CD14-positive monocyte (primary cell): ENCODE measurements around the gene STX4. TPM values are rescaled to one million over a fixed set of nuclear protein-coding genes. Genes with fewer than 3 reads are reported as not detected.

Experiments used
- DNase-seq, 3 donors: peaks; one replicate each; pipeline ENCODE4 v3.0.0-alpha.2; 2011 to 2022
- H2AFZ ChIP-seq: 2 replicates; pipeline ENCODE4 v1.6.0; 2012; ENCODE audit warnings: mild to moderate bottlenecking, low read depth, low read length, inconsistent platforms; ENCODE audit not compliant: insufficient read depth, poor library complexity, severe bottlenecking
- H3K27ac ChIP-seq, 2 donors: 1 replicate in 1 of 2; 2 replicates in 1 of 2; pipeline ENCODE4 v1.5.1; 2012 to 2013; ENCODE audit warnings: low read length in 2 of 2, control low read depth in 1 of 2, inconsistent platforms in 1 of 2, low read depth in 1 of 2, mild to moderate bottlenecking in 1 of 2
- H3K27me3 ChIP-seq, 2 donors: one replicate each; pipeline versions ENCODE4 v1.6.0 to v1.6.1; 2011 to 2013; ENCODE audit warnings: low read length in 2 of 2; ENCODE audit not compliant: control insufficient read depth in 2 of 2, insufficient read depth in 2 of 2
- H3K36me3 ChIP-seq, 2 donors: replicated peaks in 1 of 2; 1 replicate in 1 of 2; 2 replicates in 1 of 2; pipeline versions ENCODE4 v1.5.1 to v1.6.1; 2012 to 2013; ENCODE audit warnings: low read length in 2 of 2, control low read depth in 1 of 2, inconsistent platforms in 1 of 2, mild to moderate bottlenecking in 1 of 2; ENCODE audit not compliant: insufficient read depth in 2 of 2, control insufficient read depth in 1 of 2
- H3K4me1 ChIP-seq, 2 donors: 1 replicate in 1 of 2; 2 replicates in 1 of 2; pipeline versions ENCODE4 v1.5.1 to v1.6.1; 2012 to 2013; ENCODE audit warnings: low read length in 2 of 2, control low read depth in 1 of 2, inconsistent platforms in 1 of 2, mild to moderate bottlenecking in 1 of 2, moderate library complexity in 1 of 2; ENCODE audit not compliant: insufficient read depth in 2 of 2, control insufficient read depth in 1 of 2
- H3K4me2 ChIP-seq: replicated peaks from 2 replicates; pipeline ENCODE3; 2012; ENCODE audit warnings: low read length, moderate library complexity, mild to moderate bottlenecking; ENCODE audit not compliant: poor library complexity, severe bottlenecking; ENCODE audit errors: extremely low read depth
- H3K4me3 ChIP-seq, 3 experiments: fragments of 200-600 bp in 1 of 3; sonication (generic) in 1 of 3; replicated peaks in 1 of 3; 1 replicate in 2 of 3; 2 replicates in 1 of 3; pipeline ENCODE4 v1.5.1; 2011 to 2013; ENCODE audit warnings: low read length in 3 of 3, mild to moderate bottlenecking in 3 of 3, control low read depth in 2 of 3, low read depth in 2 of 3, inconsistent platforms in 1 of 3, moderate library complexity in 1 of 3
- H3K79me2 ChIP-seq: 2 replicates; pipeline ENCODE4 v1.6.0; 2012; ENCODE audit warnings: mild to moderate bottlenecking, control low read depth, inconsistent platforms, low read length, moderate library complexity; ENCODE audit not compliant: insufficient read depth
- H3K9ac ChIP-seq: 2 replicates; pipeline ENCODE4 v1.6.0; 2017; ENCODE audit warnings: low read length, mild to moderate bottlenecking; ENCODE audit not compliant: insufficient read depth, poor library complexity, severe bottlenecking
- H3K9me3 ChIP-seq, 2 donors: replicated peaks in 1 of 2; 1 replicate in 1 of 2; 2 replicates in 1 of 2; pipeline versions ENCODE4 v1.5.1 to v1.6.1; 2012 to 2013; ENCODE audit warnings: low read length in 2 of 2, control low read depth in 1 of 2; ENCODE audit not compliant: control insufficient read depth in 1 of 2, insufficient read depth in 1 of 2
- H4K20me1 ChIP-seq: 2 replicates; pipeline ENCODE4 v1.6.0; 2012; ENCODE audit warnings: mild to moderate bottlenecking, low read length, control low read depth, moderate library complexity; ENCODE audit not compliant: insufficient read depth
- H3K27ac Mint-ChIP-seq, 7 donors: one replicate each; pipeline ENCODE4 v1.8.0; 2020; ENCODE audit warnings: mild to moderate bottlenecking in 7 of 7, mixed read lengths in 7 of 7, moderate library complexity in 6 of 7, inconsistent platforms in 2 of 7
- H3K27me3 Mint-ChIP-seq, 3 donors: one replicate each; pipeline ENCODE4 v1.8.0; 2021 to 2022; ENCODE audit warnings: low read depth in 3 of 3, mild to moderate bottlenecking in 3 of 3, mixed read lengths in 3 of 3, moderate library complexity in 3 of 3, inconsistent platforms in 1 of 3
- H3K36me3 Mint-ChIP-seq, 2 donors: one replicate each; pipeline ENCODE4 v1.8.0; 2020; ENCODE audit warnings: mixed read lengths in 2 of 2, inconsistent platforms in 1 of 2, mild to moderate bottlenecking in 1 of 2
- H3K4me1 Mint-ChIP-seq: one replicate; pipeline ENCODE4 v1.8.0; 2020; ENCODE audit warnings: mild to moderate bottlenecking, mixed read lengths
- H3K4me3 Mint-ChIP-seq, 2 donors: one replicate each; pipeline ENCODE4 v1.8.0; 2020; ENCODE audit warnings: mild to moderate bottlenecking in 2 of 2, mixed read lengths in 2 of 2, moderate library complexity in 1 of 2
- H3K9me3 Mint-ChIP-seq, 7 donors: one replicate each; pipeline ENCODE4 v1.8.0; 2020 to 2022; ENCODE audit warnings: mixed read lengths in 7 of 7, mild to moderate bottlenecking in 6 of 7, moderate library complexity in 6 of 7, inconsistent platforms in 2 of 7
- CTCF ChIP-seq: fragments of 200-600 bp; IDR thresholded peaks from one replicate; pipeline ENCODE4 v1.8.0; 2022; ENCODE audit warnings: antibody characterized with exemption, mild to moderate bottlenecking
- WGBS: methylation state at CpG from one replicate; pipeline ENCODE4 v1.1.5; 2013; ENCODE audit warnings: missing lambda C conversion rate; ENCODE audit not compliant: insufficient coverage; 5-methylcytosine and 5-hydroxymethylcytosine counted together
- intact Hi-C, 2 donors: fragments of 100-400 bp; cut with micrococcal nuclease; formaldehyde crosslinking; loops; one replicate each; pipeline versions ENCODE4 v1.15.0 to v1.15.1; 2023
- polyA plus RNA-seq, 3 donors: library from polyadenylated mRNA; depleted of rRNA in 1 of 3; unstranded in 2 of 3; stranded (reverse) in 1 of 3; fragments of 300-500 nt in 2 of 3; fragments of >200 nt in 1 of 3; fragmentation: Illumina TruSeq in 2 of 3; gene quantifications; 1 replicate in 2 of 3; 2 replicates in 1 of 3; pipeline ENCODE4 v1.2.3, GENCODE V29; 2012 to 2021

Gene STX4
- polyA plus RNA-seq, 3 donors = 18.6 to 186 (median 21.8) TPM

- no peaks in the 10 kb centered on the region for H4K20me1 ChIP-seq
- peaks cover 0 to 3% of the 10 kb centered on the region in 2 donors for H3K27me3 ChIP-seq
- peaks cover 29% of the 10 kb centered on the region for H3K4me1 Mint-ChIP-seq
- H3K27ac Mint-ChIP-seq = peak overlapping the region in 3 of 7 donors; percentile 2 to 46 (median 41)
- 89% methylated on average over 8 of the region's 11 CpGs for WGBS
- H3K9me3 Mint-ChIP-seq = no peaks in the 10 kb centered on the region
- H3K27me3 Mint-ChIP-seq = peaks cover 1 to 14% (median 4%) of the 10 kb centered on the region in 3 donors
- H3K36me3 ChIP-seq = no peaks in the 10 kb centered on the region
- H3K9me3 ChIP-seq = no peaks in the 10 kb centered on the region
- no peak overlapping the region for H3K4me3 ChIP-seq
- DNase-seq = no peak
- peaks cover 24 to 31% of the 10 kb centered on the region in 2 donors for H3K4me1 ChIP-seq
- H3K4me2 ChIP-seq = no peak overlapping the region
- H3K4me3 Mint-ChIP-seq = no peak overlapping the region
- H3K27ac ChIP-seq = no peak overlapping the region
- no peaks in the 10 kb centered on the region for H3K79me2 ChIP-seq
- no peaks in the 10 kb centered on the region for H3K36me3 Mint-ChIP-seq
- no peak overlapping the region for H3K9ac ChIP-seq
- H2AFZ ChIP-seq = peak overlapping the region; percentile 93
- intact Hi-C loops = loop anchor here (5.0 to 10.0 kb wide), 3 partner anchors 36 to 184 kb away; partner anchors contain the start of gene STX4 (in 1 of the 2)
- TF ChIP-seq CTCF = no peak
Measured at GRCh38 chr16:30995927-30996323, 37.4 kb upstream of the STX4 start.

DNA sequence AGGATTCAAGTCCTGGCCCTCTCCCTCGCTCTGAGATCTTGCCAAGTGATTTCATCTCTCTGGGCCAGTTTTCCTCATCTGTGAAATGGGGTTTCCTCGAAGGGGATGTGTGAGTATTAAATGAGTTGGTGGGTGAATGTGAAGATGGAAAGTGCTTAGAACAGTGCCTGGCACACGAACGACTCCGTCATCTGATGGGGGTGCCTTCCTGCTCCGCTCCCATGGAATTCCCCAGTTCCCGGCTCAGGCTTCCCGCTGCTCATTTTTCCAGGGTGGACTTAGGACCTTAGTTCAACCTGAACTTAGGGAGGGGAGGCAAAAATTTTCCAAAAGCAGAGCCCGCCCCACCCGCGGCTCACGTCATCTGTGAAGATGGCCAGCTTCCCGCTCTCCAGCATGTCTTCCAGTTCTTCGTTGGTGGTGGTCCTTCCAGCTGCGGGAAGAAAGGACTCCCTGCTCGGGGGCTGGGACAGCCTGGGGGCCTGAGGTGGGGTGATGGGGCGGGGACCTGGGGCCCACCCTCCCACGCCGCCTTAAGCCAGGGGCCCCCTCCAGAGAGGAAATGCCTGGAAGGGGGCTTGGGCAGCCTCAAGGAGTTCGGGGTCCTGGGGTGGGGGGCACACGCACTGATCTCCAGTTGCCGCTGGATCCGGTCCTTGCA lies 36.9 kb upstream of the STX4 start:
- Mint-ChIP-seq H3K4me1 (peaks cover 31% of the 10 kb centered on the region), H3K4me3 (peak overlapping the region; percentile 83 to 93), H3K27me3 (peaks cover 1 to 14% (median 4%) of the 10 kb centered on the region in 3 donors), H3K27ac (peak overlapping the region; percentile 82 to 94 (median 89)), H3K9me3 (no peaks in the 10 kb centered on the region), H3K36me3 (no peaks in the 10 kb centered on the region)
- peaks cover 24 to 32% of the 10 kb centered on the region in 2 donors for H3K4me1 ChIP-seq
- 33% methylated on average over 20 of the region's 23 CpGs for WGBS
- DNase-seq = no peak
- H2AFZ ChIP-seq = peak overlapping the region; percentile 93
- intact Hi-C loops = loop anchor here (5.0 to 10.0 kb wide), 3 partner anchors 36 to 184 kb away; partner anchors contain the start of gene STX4 (in 1 of the 2)
- H3K9ac ChIP-seq = peak overlapping the region; percentile 64
- H4K20me1 ChIP-seq = no peaks in the 10 kb centered on the region
- no peaks in the 10 kb centered on the region for H3K79me2 ChIP-seq
- peaks cover 0 to 3% of the 10 kb centered on the region in 2 donors for H3K27me3 ChIP-seq
- peak overlapping the region; percentile 67 to 87 for H3K27ac ChIP-seq
- peak overlapping the region; percentile 83 for H3K4me2 ChIP-seq
- H3K36me3 ChIP-seq = no peaks in the 10 kb centered on the region
- TF ChIP-seq CTCF = no peak
- H3K4me3 ChIP-seq = peak overlapping the region; percentile 53 to 83 (median 54)
- H3K9me3 ChIP-seq = no peaks in the 10 kb centered on the region
